ENCODE measurements around the gene PTPRN2. TPM values are rescaled to one million over a fixed set of nuclear protein-coding genes. Genes with fewer than 3 reads are reported as not detected.

PTPRN2 gene
- total and polyA plus RNA-seq, 2 donors (not counting 3 experiments of a cell fraction or from before 2014, with no cell fraction given): 0.62 to 0.88 TPM

GRCh38 chr7:157944734-157945291 is 642.8 kb downstream of the PTPRN2 start:
- Histone ChIP-seq H3K9ac (replicated peaks; ENCODE audit: extremely low read depth, insufficient read depth, low read length) (no peak overlapping the region), H2AFZ (ENCODE audit: low read depth, low read length) (no peak overlapping the region), H3K27me3 (ENCODE audit: control insufficient read depth in 2 of 2, insufficient read depth in 2 of 2, low read length in 2 of 2) (no peaks in the 10 kb centered on the region), H3K4me1 (ENCODE audit: control insufficient read depth, extremely low read depth, insufficient read depth, low read length) (no peaks in the 10 kb centered on the region), H3K27ac (ENCODE audit: insufficient read depth, low read depth, low read length) (no peak overlapping the region), H3K79me2 (ENCODE audit: control insufficient read depth, insufficient read depth, low read length) (no peaks in the 10 kb centered on the region), H3K4me2 (ENCODE audit: insufficient read depth, low read length) (no peak overlapping the region), H3K36me3 (ENCODE audit: control insufficient read depth in 2 of 2, extremely low read depth in 1 of 2, insufficient read depth in 2 of 2, low read length in 2 of 2) (no peaks in the 10 kb centered on the region), H3K4me3 (replicated peaks in 1 of 3; ENCODE audit: insufficient read depth in 1 of 3, low read depth in 1 of 3, low read length in 3 of 3) (no peak overlapping the region), H4K20me1 (replicated peaks; ENCODE audit: control insufficient read depth, extremely low read depth, insufficient read depth, low read length) (no peaks in the 10 kb centered on the region), H3K9me1 (replicated peaks; ENCODE audit: control insufficient read depth, extremely low read depth, insufficient read depth, low read length) (no peaks in the 10 kb centered on the region), H3K9me3 (replicated peaks; ENCODE audit: control insufficient read depth, insufficient read depth, low read length) (peaks cover 15% of the 10 kb centered on the region)
- BruUV-seq (replicated peaks): no TSS peak
- ChIA-PET POLR2A (no interaction called here), CTCF (no interaction called here)
- no peak for FAIRE-seq
- TF ChIP-seq JUN (IDR thresholded peaks at IDR 0.05; ENCODE audit: borderline replicate concordance, insufficient read depth, insufficient read length, low read depth) (no peak), GATA2 (IDR thresholded peaks at IDR 0.05; ENCODE audit: insufficient read depth, insufficient read length, low read depth, low read length) (no peak), POLR2A (IDR thresholded peaks at IDR 0.05; ENCODE audit: low read depth, low read length) (no peak), FOS (IDR thresholded peaks at IDR 0.05; ENCODE audit: borderline replicate concordance, insufficient read depth, low read length) (no peak), EZH2 (IDR thresholded peaks at IDR 0.05; ENCODE audit: borderline replicate concordance, low read depth, low read length, severe bottlenecking) (no peak), MAX (IDR thresholded peaks at IDR 0.05; ENCODE audit: insufficient read depth, insufficient read length) (no peak), POLR2AphosphoS5 (IDR thresholded peaks at IDR 0.05; ENCODE audit: insufficient read depth, low read depth, low read length) (no peak), MYC (IDR thresholded peaks at IDR 0.05; ENCODE audit: low read depth, low read length) (no peak)
- DNase-seq (ENCODE audit: low read depth, low spot score): no peak
- dilution Hi-C loops (cut with MboI; ENCODE audit: extremely low pct_ligation_motif_present, low sequenced_read_pairs) (no loop called here), intact Hi-C loops (cut with micrococcal nuclease) (no loop called here)

DNA sequence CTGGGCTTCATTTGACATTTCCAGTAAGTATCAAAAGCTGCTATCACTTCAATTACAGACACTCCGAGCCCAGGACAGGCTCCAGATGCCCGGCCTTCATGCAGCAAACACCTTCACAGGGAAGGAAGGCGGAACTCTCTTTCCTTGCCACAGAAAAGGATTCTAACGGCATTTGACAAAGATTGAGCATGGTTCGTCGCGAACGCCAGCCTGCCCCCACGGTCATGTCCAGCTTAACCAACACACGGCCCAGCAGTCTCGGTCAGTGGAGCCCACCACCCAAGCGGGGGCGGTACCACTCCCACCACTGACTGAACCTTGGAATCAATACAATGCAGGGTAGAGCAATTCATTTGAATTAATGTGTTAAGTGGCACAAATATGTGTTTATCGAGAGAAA is 643.6 kb downstream of the PTPRN2 start:
- no peak for DNase-seq (ENCODE audit: low read depth, low spot score)
- TF ChIP-seq, protein P1, sequence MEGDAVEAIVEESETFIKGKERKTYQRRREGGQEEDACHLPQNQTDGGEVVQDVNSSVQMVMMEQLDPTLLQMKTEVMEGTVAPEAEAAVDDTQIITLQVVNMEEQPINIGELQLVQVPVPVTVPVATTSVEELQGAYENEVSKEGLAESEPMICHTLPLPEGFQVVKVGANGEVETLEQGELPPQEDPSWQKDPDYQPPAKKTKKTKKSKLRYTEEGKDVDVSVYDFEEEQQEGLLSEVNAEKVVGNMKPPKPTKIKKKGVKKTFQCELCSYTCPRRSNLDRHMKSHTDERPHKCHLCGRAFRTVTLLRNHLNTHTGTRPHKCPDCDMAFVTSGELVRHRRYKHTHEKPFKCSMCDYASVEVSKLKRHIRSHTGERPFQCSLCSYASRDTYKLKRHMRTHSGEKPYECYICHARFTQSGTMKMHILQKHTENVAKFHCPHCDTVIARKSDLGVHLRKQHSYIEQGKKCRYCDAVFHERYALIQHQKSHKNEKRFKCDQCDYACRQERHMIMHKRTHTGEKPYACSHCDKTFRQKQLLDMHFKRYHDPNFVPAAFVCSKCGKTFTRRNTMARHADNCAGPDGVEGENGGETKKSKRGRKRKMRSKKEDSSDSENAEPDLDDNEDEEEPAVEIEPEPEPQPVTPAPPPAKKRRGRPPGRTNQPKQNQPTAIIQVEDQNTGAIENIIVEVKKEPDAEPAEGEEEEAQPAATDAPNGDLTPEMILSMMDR (IDR thresholded peaks at IDR 0.05; ENCODE audit: extremely low read depth in 1 of 2, insufficient read depth in 1 of 2, low read depth in 1 of 2, low read length in 2 of 2): no peak
- TF ChIP-seq POLR2A (IDR thresholded peaks at IDR 0.05; ENCODE audit: low read depth, low read length) (no peak), JUN (IDR thresholded peaks at IDR 0.05; ENCODE audit: borderline replicate concordance, insufficient read depth, insufficient read length, low read depth) (no peak), EZH2 (IDR thresholded peaks at IDR 0.05; ENCODE audit: borderline replicate concordance, low read depth, low read length, severe bottlenecking) (no peak), GATA2 (IDR thresholded peaks at IDR 0.05; ENCODE audit: insufficient read depth, insufficient read length, low read depth, low read length) (no peak), MAX (IDR thresholded peaks at IDR 0.05; ENCODE audit: insufficient read depth, insufficient read length) (no peak), MYC (IDR thresholded peaks at IDR 0.05; ENCODE audit: low read depth, low read length) (no peak), POLR2AphosphoS5 (IDR thresholded peaks at IDR 0.05; ENCODE audit: insufficient read depth, low read depth, low read length) (no peak), FOS (IDR thresholded peaks at IDR 0.05; ENCODE audit: borderline replicate concordance, insufficient read depth, low read length) (no peak)
- no TSS peak for BruUV-seq (replicated peaks)
- CTCF ChIA-PET: no interaction called here
- Histone ChIP-seq H3K36me3 (ENCODE audit: control insufficient read depth in 2 of 2, extremely low read depth in 1 of 2, insufficient read depth in 2 of 2, low read length in 2 of 2) (no peaks in the 10 kb centered on the region), H3K4me3 (replicated peaks in 1 of 3; ENCODE audit: insufficient read depth in 1 of 3, low read depth in 1 of 3, low read length in 3 of 3) (no peak overlapping the region), H4K20me1 (replicated peaks; ENCODE audit: control insufficient read depth, extremely low read depth, insufficient read depth, low read length) (no peaks in the 10 kb centered on the region), H3K79me2 (ENCODE audit: control insufficient read depth, insufficient read depth, low read length) (no peaks in the 10 kb centered on the region), H3K9me3 (replicated peaks; ENCODE audit: control insufficient read depth, insufficient read depth, low read length) (peaks cover 19% of the 10 kb centered on the region), H3K27ac (ENCODE audit: insufficient read depth, low read depth, low read length) (no peak overlapping the region), H3K4me1 (ENCODE audit: control insufficient read depth, extremely low read depth, insufficient read depth, low read length) (no peaks in the 10 kb centered on the region), H3K9me1 (replicated peaks; ENCODE audit: control insufficient read depth, extremely low read depth, insufficient read depth, low read length) (no peaks in the 10 kb centered on the region), H3K27me3 (ENCODE audit: control insufficient read depth in 2 of 2, insufficient read depth in 2 of 2, low read length in 2 of 2) (no peaks in the 10 kb centered on the region), H2AFZ (ENCODE audit: low read depth, low read length) (no peak overlapping the region), H3K4me2 (ENCODE audit: insufficient read depth, low read length) (no peak overlapping the region), H3K9ac (replicated peaks; ENCODE audit: extremely low read depth, insufficient read depth, low read length) (no peak overlapping the region)
- POLR2A ChIA-PET: no interaction called here
- intact Hi-C loops (cut with micrococcal nuclease): no loop called here
- no peak for FAIRE-seq
- dilution Hi-C loops (cut with MboI; ENCODE audit: extremely low pct_ligation_motif_present, low sequenced_read_pairs): no loop called here

Data from endothelial cell of umbilical vein (primary cell).